GM23248 (cell line): ENCODE results near the gene ATP9A.

Source experiments
- EZH2 ChIP-seq: fragments of 200-600 bp; sonication (generic); IDR thresholded peaks from 2 replicates; pipeline ENCODE4 v1.6.1; 2018; ENCODE audit warnings: antibody characterized with exemption, mild to moderate bottlenecking; ENCODE audit not compliant: insufficient read depth, poor library complexity, severe bottlenecking
- EZH2phosphoT487 ChIP-seq: fragments of 200-600 bp; sonication (generic); IDR thresholded peaks from 2 replicates; pipeline ENCODE4 v1.6.1; 2018; ENCODE audit warnings: antibody characterized with exemption, moderate library complexity, mild to moderate bottlenecking, low read depth; ENCODE audit not compliant: insufficient read depth

- TF ChIP-seq EZH2 (no peak), EZH2phosphoT487 (no peak)
Measured at GRCh38 chr20:51607170-51607569, 161.0 kb downstream of the ATP9A start.
